HEK293 (cell line): ENCODE measurements around the gene LPGAT1.

ENCODE experiments used
- ZNF513 ChIP-seq: fragments of 450-650 bp; IDR thresholded peaks from 2 replicates; pipeline ENCODE4 v1.5.1; 2018; ENCODE audit warnings: missing biosample characterization, missing genetic modification characterization
- ZNF610 ChIP-seq: fragments of 450-650 bp; formaldehyde crosslinking; IDR thresholded peaks from 2 replicates; pipeline ENCODE4 v1.5.1; 2016; ENCODE audit warnings: missing biosample characterization, missing genetic modification characterization, borderline replicate concordance

- TF ChIP-seq ZNF513 (no peak), ZNF610 (tag by site-specific recombination) (no peak)
These were observed 39.6 kb upstream of the LPGAT1 start for GRCh38 chr1:211870156-211870555.
